GM19438 (cell line): ENCODE measurements around the gene OLA1.

ENCODE experiments used
- ATAC-seq: cut with Tn5 transposase; IDR thresholded peaks from one replicate; pipeline ENCODE4 v1.9.1; 2021; ENCODE audit warnings: low read depth; ENCODE audit not compliant: unreplicated experiment

The OLA1 gene

GRCh38 chr2:174072069-174072468 lies 176.3 kb downstream of the OLA1 start:
- no peak for ATAC-seq

- no peak for ATAC-seq
These were observed 177.0 kb downstream of the OLA1 start for GRCh38 chr2:174071321-174071720.

DNA sequence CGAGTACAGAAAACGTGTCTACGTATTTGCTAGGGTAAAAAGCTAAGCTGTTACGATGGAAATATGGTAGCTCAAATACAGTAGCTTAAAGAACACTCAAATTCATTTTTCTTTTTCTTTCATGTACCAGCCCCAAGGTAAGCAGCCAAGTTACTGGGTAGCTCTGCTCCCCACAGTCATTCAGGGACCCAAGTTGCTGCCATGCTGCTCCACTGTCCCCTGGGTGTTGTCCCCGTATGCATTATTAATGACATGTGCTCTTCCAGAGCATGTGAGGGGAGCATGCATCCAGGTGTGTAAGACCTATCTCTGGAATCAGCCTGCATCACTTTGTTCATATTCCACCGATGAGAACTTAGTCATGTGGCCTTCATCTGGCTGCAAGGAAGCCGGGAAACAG lies 178.1 kb downstream of the OLA1 start:
- ATAC-seq: no peak

- ATAC-seq: no peak
These were observed 180.5 kb downstream of the OLA1 start for GRCh38 chr2:174067815-174068214.

- ATAC-seq: no peak
These were observed 181.5 kb downstream of the OLA1 start for GRCh38 chr2:174066871-174067270.

GRCh38 chr2:174063492-174064092 lies 184.7 kb downstream of the OLA1 start:
- no peak for ATAC-seq

DNA sequence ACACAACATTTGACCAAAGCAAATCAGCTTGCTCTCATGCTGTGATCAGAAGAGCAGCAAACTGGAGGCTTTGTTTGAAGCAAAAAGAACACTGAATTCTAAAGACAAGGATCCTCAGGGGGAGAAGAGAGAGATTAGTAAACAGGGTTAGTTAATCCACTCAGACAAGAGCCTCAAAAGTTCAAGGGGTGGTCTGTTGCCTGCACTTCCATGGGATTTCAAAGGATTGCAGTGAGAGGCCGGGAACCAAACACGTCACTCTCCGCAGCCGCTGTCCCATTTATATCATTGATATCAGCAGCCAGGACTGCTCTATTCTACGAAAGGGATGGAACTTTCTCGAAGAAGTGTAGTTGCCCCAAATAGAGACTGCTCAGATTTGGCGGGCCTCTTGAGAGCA lies 185.4 kb downstream of the OLA1 start:
- no peak for ATAC-seq

DNA sequence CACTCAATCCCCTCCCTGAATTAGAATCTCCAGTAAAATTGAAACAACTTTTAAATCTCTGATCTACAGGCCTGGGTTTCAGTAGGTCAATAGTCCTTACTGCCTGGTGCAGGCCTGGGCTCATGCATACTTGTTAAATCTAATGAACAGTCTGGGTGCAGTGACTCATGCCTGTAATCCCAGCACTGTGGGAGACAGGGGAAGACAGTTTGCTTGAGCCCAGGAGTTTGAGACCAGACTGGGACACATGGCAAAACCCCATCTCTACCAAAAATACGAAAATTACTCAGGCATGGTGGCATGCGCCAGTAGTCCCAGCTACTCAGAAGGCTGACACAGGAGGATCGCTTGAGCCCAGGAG lies 188.5 kb downstream of the OLA1 start:
- ATAC-seq: no peak

- ATAC-seq: no peak
These were observed 189.0 kb downstream of the OLA1 start for GRCh38 chr2:174059178-174059883.

DNA sequence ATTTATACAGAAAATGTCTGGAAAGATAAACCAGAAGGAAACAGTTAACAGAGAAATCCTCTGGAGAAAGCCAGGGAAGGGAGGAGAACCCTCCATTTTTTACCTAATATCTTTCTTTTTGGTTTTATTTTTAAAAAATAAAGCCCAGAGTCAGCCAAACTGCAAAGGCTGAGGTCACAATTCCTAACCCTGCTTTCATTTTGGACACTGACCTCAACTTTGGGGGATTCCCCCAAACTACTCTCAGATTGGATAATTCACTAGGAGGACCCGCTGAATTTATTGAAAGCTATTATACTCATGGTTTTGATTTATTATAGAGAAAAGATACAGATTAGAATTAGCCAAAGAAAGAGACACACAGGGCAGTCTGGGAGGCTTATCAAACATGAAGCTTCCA lies 189.9 kb downstream of the OLA1 start:
- no peak for ATAC-seq

DNA sequence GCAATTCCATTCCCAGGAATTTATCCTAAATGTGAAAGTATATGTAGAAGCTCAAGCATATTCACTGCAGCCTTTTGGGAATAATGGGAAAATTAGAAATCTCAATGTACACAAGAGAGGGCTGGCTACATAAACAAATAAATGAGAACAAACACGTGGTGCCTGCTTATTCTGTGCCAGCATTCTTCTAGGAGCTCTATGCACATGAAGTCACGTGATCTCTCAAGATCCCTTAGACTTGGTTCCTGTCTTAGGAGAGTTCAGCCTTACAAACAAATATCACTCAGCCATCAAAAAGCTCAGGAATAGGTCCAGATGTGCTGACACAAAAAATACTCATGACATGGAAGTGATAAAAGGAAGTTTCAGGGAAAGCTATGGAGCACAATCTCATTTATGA lies 190.3 kb downstream of the OLA1 start:
- no peak for ATAC-seq

- ATAC-seq: no peak
These were observed 193.4 kb downstream of the OLA1 start for GRCh38 chr2:174054926-174055325.

GRCh38 chr2:174053355-174054151 lies 194.8 kb downstream of the OLA1 start:
- ATAC-seq: no peak

- no peak for ATAC-seq
These were observed 195.8 kb downstream of the OLA1 start for GRCh38 chr2:174052584-174052976.

DNA sequence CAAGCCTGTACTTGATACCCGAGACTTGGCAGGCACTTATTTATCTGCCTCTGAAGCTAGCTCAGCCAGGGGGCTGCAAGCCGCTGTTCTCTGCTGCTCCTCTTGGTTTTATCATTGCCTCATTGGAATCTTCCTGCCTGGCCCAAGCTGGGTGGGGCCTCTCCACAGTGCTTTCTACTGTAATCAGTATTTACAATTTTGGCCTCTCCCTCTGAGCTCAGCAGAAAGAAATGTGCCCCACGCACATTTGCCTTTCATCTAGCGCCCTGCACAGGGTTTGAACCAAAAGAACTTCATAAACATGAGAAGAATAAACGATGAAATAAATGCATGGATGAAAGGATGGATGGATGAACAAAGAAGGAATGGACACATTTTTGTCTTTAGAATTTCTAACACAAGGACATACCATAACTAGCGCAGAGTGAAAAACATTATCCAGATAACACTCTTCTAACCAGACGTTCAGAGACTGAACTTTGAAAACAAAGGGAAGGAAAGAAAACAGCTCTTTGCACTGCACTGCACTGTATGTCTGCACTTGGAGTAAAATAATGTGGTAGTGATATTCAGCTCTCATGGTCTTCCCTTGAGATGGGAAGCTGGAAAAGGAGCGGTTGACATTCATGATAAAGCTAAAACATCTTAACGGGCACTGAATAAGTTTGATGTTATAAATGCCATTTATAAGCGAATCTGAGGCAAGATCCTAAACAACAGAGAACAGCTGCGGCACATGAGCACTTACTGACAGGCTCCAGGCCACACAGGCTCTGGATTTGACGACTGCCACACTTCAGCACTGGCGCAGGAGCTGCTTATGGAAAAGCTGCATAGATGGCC lies 196.4 kb downstream of the OLA1 start:
- ATAC-seq: no peak

DNA sequence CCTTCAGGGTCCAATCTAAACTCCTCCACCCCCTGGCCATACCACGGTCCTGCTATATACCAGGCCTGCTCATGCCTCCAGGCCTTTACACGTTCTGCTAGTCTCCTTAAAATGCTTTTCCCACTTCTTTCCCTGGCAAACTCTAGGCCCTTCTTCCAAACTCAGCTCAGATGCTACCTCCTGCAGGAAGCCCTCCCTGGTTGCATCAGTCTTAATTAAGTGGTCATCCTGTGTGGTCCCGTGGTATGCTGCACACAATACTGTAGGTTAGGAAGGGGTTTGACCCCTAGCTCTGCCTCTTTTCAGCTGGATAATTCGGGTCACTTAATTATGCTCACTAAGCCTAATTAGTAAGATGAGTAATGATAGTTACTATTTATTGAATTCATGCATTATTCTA lies 197.3 kb downstream of the OLA1 start:
- no peak for ATAC-seq

GRCh38 chr2:174049895-174050294 lies 198.4 kb downstream of the OLA1 start:
- no peak for ATAC-seq

DNA sequence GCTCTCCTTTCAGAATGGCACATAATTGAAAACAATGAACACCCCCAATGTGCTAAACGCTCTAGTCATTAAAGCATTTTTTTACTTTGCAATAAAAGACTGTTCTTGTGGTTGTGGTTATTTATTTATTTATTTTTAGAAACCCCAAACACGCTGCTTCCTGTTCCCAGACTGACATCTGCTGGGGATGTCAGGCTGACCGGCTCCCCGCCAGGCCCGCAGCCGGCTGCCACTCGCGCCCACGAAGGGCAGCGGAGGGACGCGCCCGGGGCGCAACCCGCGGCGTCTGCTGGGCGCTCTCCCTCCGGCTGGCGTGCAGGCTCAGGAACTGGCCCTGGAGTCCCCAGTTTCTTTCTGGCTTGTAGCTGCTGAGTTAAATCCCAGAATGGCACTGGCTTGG lies 200.1 kb downstream of the OLA1 start:
- no peak for ATAC-seq

GRCh38 chr2:174047746-174048145 lies 200.6 kb downstream of the OLA1 start:
- no peak for ATAC-seq

DNA sequence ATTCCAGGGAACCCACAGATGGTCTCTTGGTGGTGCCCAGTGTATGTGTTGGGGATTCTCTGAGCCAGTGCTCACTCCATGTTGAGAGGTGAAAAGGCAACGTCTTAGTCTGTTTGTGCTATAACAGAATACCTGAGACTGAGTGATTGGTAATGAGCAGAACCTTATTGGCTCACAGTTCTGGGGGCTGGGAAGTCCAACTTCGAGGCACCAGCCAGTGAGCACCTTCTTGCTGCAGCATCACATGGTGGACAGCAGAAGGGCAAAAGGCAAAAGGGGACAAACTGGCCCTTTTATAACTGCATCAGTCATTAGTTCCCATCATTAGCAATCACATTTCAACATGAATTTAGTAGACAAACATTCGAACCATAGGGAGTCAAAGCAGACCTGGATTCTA lies 202.2 kb downstream of the OLA1 start:
- ATAC-seq: no peak

DNA sequence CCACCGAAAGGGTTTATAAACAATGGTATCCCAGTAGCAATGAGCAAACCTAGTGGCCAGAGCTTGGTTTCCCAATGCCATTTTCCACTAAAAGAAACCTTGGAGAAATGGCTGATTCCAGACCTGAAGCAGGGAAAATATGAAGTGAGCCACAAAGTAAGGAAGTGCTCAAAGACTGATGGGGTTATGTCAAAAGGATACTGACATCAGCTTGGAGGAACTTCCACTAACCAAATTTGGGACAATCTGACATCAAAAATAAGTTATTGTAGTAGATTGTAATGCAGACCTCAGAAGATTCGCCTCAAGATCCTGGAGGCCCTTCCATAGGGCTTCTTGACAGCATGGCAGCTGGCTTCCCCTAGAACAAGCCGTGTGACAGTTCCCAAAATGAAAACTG lies 203.8 kb downstream of the OLA1 start:
- ATAC-seq: no peak
